ENCODE measurements around the gene PRR29.

GRCh38 chr17:63949576-63950250 lies 48.4 kb upstream of the PRR29 start:
- TF ChIP-seq CTCF (IDR thresholded peaks at IDR 0.05), result no peak
- TF ChIP-seq POLR2A (IDR thresholded peaks at IDR 0.05), result no peak
